Left forelimb (tissue), 1 donor: Measurements from ENCODE around the gene AKAP6.

Experiments
- DNase-seq: peaks from one replicate; pipeline ENCODE4 v3.0.0-alpha.2; 2018; ENCODE audit warnings: low spot score

Gene AKAP6

GRCh38 chr14:32821964-32822653 is 493.0 kb downstream of the AKAP6 start:
- no peak for DNase-seq

DNA sequence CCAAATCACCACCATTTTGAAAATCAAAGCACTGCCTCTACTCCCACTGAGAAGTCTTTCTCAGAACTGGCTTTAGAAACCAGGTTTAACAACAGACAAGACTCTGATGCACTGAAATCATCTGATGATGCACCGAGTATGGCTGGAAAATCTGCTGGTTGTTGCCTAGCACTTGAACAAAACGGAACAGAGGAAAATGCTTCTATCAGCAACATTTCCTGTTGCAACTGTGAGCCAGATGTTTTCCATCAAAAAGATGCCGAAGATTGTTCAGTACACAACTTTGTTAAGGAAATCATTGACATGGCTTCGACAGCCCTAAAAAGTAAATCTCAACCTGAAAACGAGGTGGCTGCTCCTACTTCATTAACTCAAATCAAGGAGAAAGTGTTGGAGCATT is 494.6 kb downstream of the AKAP6 start:
- DNase-seq, result no peak

DNA sequence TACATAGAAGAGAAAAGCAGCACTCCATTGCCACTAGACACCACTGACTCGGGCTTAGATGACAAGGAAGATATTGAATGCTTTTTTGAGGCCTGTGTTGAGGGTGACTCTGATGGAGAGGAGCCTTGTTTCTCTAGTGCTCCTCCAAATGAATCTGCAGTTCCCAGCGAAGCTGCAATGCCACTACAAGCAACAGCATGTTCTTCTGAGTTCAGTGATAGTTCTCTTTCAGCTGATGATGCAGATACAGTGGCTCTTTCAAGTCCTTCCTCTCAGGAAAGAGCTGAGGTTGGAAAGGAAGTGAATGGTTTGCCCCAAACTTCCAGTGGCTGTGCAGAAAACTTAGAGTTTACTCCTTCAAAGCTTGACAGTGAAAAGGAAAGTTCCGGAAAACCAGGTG is 495.1 kb downstream of the AKAP6 start:
- DNase-seq, result no peak

DNA sequence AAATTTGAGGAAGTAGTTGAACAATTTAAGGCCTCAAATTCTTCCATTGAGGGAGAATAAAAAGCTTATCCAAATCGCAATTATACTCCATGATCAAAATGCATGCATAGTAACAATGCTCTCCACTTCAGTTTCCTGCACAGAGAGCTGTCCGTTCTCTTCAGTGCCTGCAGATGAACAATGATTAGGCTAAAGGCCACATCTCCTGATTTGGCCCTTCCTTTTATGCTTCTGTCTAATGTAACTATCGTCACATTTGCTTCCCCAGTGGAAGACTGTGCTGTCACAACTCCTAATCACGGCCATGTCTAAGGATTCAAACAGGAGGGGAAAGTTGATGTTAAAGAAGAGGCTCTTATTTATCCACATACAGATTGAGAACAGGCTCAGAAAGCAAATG is 496.0 kb downstream of the AKAP6 start:
- DNase-seq, result no peak

DNA sequence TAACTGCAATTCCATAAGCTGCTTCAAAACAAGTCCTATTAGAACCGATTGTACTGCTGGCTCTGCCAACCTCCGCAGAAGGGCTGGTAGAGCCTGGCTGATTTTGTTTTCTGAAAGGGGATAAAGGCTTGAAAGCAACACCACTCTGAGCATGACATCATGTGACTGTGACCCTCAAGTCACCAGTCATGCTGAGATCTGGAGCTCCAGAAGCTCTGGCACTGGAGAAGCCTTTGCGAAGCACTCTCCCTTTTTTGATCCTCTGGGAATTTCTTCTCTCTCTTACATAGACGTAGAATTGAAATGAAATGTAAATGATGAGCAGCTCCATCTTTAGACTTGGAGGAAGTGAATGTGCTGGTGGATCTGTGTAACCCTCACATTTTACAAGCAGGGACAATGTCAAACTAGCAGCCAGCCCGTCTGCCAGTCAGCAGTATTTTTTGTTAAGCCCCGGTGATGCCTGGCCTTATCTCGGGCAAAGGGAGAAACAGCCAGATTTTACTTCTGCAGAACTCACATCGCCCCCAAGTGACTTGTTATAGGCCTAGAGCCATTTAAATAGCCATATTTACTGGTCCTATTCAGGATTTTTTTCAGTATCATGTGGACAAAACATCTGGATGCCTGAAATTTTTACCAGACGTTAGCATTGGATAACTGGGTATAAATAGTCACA is 497.4 kb downstream of the AKAP6 start:
- no peak for DNase-seq

- no peak for DNase-seq
Observed at GRCh38 chr14:32827514-32827913, 498.4 kb downstream of the AKAP6 start.

GRCh38 chr14:32835924-32836323 is 506.8 kb downstream of the AKAP6 start:
- no peak for DNase-seq

DNA sequence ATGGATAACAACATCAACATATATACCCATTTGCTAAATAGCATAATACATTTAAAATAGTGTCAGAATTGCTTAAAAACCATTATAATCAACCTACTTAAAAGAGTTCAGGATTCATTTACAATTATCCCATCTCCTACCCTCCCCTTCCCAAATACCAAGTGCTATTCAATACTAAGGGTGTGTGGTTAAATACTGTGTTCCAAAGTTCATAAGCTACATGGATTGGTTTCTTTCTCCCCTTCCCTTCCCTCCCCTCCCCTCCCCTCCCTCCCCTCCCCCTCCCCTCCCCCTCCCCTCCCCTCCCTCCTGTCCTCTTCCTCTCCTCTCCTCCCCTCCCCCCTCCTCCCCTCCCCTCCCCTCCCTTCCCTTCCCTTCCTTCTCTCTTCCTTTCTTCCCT is 512.6 kb downstream of the AKAP6 start:
- no peak for DNase-seq

- DNase-seq, result no peak
Observed at GRCh38 chr14:32846821-32847365, 517.8 kb downstream of the AKAP6 start.

GRCh38 chr14:32847867-32848266 is 518.8 kb downstream of the AKAP6 start:
- DNase-seq, result no peak

DNA sequence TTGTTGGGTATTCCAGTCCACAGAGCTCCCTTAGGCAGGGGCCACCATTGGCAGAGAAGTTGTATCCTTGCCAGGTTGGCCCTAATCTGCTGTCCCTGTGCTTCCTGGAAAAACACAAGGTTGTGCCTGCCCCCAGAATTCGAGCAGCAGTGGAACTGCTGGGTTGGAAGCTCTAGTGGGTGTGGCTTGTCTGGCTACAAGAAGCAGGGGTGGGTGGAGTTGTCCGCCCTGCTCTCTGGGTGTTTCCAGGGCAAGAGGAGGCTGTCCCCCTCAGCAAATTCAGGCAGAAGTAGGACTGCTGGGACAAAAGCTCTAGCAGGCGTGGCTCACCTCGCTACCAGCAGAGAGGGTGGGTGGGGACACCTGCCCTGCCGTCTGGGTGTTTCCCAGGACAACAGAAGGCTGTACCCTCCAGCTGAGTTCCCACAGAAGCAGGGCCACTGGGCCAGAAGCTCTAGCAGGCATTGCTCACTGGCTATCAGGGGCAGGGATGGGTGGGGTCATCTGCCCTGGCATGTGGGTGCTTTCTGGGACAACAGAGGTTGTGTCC is 536.8 kb downstream of the AKAP6 start:
- no peak for DNase-seq

- DNase-seq, result no peak
Observed at GRCh38 chr14:32883188-32883587, 554.1 kb downstream of the AKAP6 start.
